Hematopoietic multipotent progenitor cell (in vitro differentiated cells): ENCODE measurements around the gene SHISA9. TPM values are rescaled to one million over a fixed set of nuclear protein-coding genes. Genes with fewer than 3 reads are reported as not detected.

Experiments used
- DNase-seq, 3 donors: peaks; one replicate each; pipeline ENCODE4 v3.0.0-alpha.2; 2011 to 2015; ENCODE audit warnings: low read depth in 2 of 3, low spot score in 2 of 3
- total RNA-seq: library from RNA; depleted of rRNA; stranded (reverse); fragments of >200 nt; gene quantifications from one replicate; pipeline ENCODE4 v1.2.3, GENCODE V29; 2012

The SHISA9 gene
- total RNA-seq, 1 donor, result under 0.01 TPM

DNA sequence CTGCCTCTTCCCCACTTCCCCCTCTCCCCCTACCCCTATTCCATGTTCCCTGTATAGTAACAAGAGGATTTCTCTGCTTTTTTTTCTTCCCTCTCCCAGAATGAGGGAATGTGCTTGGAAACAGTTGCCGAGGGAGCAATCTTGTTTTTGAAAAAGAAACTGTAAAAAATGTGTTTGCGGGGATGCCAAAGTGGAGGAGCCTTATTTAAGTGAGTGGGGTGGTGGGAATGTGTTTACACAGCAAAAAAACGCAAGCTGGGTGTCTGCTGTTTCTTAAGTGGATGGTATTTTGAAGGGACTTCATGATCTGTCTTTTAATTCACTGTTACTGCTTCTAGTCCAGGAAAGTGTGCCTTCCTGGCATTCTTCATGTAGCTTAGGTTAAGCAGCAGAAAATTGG lies 254.4 kb downstream of the SHISA9 start:
- DNase-seq, result no peak

DNA sequence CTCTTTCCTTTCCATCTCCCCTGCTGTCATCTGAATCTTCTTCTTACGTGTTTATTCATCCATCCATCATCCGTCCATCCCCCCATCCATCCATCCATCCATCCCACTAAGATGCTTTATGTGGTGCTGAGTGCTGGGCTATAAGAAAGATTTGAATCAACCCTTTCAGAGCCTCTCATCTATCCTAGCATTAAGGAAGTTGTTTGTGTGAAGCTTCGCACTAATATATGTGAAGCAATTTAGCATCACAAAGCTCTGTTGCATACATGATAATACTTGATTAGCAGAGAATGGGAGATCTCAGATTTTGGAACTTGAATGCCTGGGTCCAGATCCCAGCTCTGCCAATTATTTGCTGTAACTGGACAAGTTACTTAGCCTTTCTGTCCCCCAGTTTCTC lies 255.7 kb downstream of the SHISA9 start:
- no peak for DNase-seq

DNA sequence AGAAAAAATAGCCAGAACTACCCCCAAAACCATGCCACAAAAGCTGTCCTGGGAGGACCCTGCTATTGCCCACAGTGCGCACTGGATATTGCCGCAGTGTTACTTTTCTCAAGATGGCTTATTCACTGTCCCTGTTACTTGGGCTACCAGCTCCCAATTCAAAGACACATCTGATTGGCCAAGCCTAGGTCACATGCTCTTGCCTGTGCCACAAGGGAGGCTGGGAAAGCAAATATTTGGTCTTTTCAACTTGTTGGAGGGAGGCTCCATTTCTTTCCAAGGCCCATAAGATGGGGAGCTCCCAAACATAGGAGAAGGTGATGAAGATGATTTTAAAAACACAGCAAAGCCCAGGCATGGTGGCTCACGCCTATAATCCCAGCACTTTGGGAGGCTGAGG lies 257.0 kb downstream of the SHISA9 start:
- DNase-seq, result no peak

DNA sequence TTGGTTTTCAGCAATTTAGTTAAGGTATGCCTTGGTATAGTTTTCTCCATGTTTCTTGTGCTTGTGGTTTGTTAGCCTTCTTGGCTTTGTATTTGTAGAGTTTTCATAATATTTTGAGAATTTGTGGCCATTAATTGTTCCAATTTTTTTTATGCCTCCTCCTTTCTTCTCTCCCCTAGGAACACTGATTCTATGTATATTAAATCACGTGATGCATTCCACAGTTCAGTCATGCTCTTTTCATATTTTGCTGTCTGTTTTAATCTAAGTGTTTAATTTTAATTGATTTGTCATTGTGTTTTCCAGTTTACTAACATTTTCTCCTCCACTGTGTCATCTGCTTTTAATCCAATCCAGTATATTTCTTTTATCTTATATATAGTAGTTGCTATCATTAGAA lies 263.6 kb downstream of the SHISA9 start:
- DNase-seq, result no peak

DNA sequence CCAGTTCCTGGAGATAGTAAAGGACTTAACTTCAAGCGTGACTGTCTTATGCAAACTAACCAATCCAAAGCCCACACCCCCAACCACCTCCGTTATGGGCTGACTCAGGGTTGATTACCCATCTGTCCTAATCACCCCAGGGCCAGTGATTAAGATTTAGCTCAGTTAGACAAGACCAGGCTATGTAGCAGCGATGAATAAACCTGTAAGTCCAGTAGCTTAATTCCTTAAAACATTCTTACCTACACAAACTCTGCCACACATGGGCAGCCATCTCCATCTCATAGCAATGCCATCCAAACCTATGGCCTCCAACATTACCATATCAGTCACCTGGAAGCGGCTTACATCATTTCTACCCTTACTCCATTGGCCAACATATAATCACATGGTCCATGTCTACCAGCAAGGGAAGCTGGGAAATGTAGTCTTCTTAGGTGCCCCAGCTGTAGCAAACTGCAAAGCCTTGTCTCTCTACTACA lies 266.7 kb downstream of the SHISA9 start:
- no peak for DNase-seq

- no peak for DNase-seq
Observed at GRCh38 chr16:13171313-13171712, 269.9 kb downstream of the SHISA9 start.

- no peak for DNase-seq
Observed at GRCh38 chr16:13176711-13177110, 275.3 kb downstream of the SHISA9 start.

GRCh38 chr16:13178318-13178717 lies 276.9 kb downstream of the SHISA9 start:
- no peak for DNase-seq

GRCh38 chr16:13181432-13181831 lies 280.0 kb downstream of the SHISA9 start:
- no peak for DNase-seq

GRCh38 chr16:13186813-13187212 lies 285.4 kb downstream of the SHISA9 start:
- DNase-seq, result no peak

DNA sequence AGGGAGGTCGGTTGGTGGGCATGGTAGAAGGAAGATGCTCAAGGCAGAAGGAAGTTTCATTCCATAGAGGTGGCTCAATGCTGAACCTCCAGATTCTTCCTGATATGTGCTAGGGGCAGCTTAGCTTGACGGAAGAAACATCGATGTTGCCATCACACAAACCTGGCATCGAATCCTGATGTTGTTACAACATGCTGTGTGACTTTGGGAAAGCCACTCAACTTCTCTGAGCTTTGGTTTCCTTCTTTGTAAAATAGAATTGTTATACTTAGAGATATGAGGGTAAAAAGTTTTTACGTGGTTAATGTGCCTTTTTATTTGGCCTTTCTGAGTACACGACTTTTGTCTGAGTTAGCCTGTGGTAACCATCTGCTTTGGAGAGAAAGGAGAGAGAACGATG lies 287.9 kb downstream of the SHISA9 start:
- DNase-seq, result no peak

- DNase-seq, result no peak
Observed at GRCh38 chr16:13193721-13194120, 292.3 kb downstream of the SHISA9 start.

- DNase-seq, result no peak
Observed at GRCh38 chr16:13194766-13195165, 293.4 kb downstream of the SHISA9 start.

GRCh38 chr16:13203725-13204124 lies 302.3 kb downstream of the SHISA9 start:
- DNase-seq, result no peak

DNA sequence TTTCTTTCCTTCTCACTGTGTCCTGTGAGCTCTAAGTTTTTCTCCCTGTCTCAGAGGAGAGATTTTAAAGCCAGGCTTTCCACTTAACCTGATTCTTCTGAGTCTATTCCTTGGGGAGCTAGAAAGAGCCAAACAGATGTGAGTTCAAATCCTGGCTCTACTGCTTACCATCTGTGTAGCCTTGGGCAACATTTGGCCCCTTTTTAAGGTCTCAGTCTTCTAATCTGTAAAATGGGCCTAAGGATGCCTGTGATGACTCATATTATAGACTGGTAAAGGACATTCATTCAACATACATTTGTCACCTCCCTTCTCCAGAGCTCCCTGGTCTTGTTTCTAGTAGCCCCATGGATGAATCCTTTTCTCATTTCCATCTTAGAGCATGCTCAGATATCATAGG lies 304.0 kb downstream of the SHISA9 start:
- DNase-seq, result no peak

- DNase-seq, result no peak
Observed at GRCh38 chr16:13206606-13207005, 305.2 kb downstream of the SHISA9 start.

DNA sequence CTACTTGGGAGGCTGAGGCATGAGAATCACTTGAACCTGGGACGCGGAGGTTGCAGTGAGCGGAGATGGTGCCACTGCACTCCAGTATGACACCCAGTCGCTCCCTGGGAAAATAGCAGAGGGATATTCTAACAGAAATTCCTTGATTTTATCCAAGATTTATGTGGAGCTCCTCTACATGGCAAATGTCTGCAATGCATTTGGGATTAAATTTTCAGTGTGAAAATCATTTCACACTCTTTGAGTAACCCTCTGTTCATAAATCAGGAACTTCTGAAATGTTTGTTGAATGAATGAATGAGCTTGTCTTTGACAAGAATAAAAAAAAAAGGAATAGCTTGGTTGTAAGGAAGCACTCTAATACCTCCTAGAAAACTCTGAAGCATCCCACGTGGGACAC lies 305.8 kb downstream of the SHISA9 start:
- DNase-seq, result no peak

GRCh38 chr16:13223666-13224065 lies 322.3 kb downstream of the SHISA9 start:
- DNase-seq, result no peak

DNA sequence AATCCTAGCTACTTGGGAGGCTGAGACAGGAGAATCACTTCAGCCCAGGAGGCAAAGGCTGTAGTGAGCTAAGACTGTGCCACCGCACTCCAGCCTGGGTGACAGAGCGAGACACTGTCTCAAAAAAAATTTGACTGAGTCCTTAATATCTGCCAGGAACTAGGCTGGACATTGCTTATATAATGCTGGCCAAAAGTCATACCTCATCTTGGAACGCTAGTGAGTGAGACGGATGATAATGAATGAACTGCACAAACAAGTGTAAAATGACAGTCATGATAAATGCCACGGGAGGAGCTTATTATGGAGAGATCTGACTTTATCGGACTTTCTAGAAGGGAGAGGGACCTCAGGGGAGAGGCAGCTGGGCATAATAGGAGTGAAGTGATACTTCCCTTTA lies 327.6 kb downstream of the SHISA9 start:
- no peak for DNase-seq

DNA sequence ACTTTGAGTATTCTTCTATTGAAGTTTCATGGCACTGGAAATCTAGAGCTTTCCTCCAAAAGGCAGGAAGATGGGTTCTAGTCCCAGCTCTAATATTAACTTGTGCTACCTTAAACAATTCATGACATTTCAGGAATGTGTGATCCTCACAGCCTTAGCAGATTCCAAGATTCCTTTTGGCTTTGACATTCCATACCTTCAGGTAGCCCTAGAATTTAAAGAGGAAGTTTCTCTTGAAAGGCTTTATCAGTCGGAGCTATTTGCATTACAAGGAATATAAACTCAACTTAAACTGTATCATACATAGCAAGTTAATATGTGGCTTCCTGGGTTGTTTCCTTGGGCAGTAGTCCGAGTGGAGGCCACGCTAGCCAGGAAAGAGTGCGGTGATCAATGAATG lies 330.0 kb downstream of the SHISA9 start:
- no peak for DNase-seq

- no peak for DNase-seq
Observed at GRCh38 chr16:13234999-13235398, 333.6 kb downstream of the SHISA9 start.

DNA sequence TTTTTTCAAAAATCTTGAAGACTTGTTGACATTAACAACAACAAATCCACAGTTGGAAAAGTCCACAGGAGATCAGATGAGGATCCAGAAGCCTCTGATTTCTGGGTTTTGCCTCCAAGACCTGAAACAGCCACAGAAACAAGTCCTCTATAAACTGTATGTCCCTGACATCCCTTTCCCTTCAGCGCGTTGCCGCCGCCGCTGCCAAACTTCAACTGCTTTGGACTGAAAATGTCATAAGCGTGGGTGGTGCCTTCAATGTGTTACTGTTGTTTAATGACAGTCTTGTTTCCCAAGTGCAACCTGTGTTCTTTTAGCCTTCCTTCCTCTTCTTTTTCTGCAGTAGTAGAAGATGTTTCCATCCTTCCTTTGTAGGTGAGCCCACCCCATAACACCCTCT lies 334.9 kb downstream of the SHISA9 start:
- DNase-seq, result no peak

- no peak for DNase-seq
Observed at GRCh38 chr16:13238182-13238581, 336.8 kb downstream of the SHISA9 start.

GRCh38 chr16:13242201-13242600 lies 340.8 kb downstream of the SHISA9 start:
- DNase-seq, result no peak
